ENCODE results near the gene PPP1R10.

Gene PPP1R10

DNA sequence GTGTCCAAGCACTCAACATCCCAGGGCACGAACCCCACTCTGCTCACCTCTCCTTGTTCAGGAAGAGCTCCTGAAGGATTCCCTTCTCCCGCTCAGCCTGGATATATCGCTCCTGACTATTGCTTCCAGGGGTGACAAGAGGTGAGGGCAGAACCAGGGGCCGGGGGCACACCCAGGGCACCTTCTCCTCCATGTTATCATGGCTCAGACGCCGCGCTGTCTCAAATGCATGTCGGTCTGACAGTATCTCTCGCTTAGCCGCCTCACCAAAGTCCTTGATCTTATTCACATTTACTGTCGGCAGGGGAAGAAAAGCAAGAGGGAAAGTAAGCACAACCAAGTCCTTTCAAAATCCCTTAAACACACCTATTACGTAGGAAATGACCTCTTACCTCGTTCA, 13.1 kb downstream of the PPP1R10 start:
- no peak for TF ChIP-seq POLR2A (IDR thresholded peaks at IDR 0.05; ENCODE audit: extremely low read depth, insufficient read length)
- TF ChIP-seq, protein P1, sequence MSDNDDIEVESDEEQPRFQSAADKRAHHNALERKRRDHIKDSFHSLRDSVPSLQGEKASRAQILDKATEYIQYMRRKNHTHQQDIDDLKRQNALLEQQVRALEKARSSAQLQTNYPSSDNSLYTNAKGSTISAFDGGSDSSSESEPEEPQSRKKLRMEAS (IDR thresholded peaks at IDR 0.05; ENCODE audit: low read depth, low read length): no peak
- TF ChIP-seq, protein P2, sequence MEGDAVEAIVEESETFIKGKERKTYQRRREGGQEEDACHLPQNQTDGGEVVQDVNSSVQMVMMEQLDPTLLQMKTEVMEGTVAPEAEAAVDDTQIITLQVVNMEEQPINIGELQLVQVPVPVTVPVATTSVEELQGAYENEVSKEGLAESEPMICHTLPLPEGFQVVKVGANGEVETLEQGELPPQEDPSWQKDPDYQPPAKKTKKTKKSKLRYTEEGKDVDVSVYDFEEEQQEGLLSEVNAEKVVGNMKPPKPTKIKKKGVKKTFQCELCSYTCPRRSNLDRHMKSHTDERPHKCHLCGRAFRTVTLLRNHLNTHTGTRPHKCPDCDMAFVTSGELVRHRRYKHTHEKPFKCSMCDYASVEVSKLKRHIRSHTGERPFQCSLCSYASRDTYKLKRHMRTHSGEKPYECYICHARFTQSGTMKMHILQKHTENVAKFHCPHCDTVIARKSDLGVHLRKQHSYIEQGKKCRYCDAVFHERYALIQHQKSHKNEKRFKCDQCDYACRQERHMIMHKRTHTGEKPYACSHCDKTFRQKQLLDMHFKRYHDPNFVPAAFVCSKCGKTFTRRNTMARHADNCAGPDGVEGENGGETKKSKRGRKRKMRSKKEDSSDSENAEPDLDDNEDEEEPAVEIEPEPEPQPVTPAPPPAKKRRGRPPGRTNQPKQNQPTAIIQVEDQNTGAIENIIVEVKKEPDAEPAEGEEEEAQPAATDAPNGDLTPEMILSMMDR (IDR thresholded peaks at IDR 0.05; ENCODE audit: low read depth, low read length): no peak
- TF ChIP-seq MYC (IDR thresholded peaks at IDR 0.05; ENCODE audit: low read depth, low read length): no peak
- no peak for DNase-seq (ENCODE audit: low read depth)
- H3K4me3 ChIP-seq (ENCODE audit: low read depth, low read length): no peak overlapping the region

DNA sequence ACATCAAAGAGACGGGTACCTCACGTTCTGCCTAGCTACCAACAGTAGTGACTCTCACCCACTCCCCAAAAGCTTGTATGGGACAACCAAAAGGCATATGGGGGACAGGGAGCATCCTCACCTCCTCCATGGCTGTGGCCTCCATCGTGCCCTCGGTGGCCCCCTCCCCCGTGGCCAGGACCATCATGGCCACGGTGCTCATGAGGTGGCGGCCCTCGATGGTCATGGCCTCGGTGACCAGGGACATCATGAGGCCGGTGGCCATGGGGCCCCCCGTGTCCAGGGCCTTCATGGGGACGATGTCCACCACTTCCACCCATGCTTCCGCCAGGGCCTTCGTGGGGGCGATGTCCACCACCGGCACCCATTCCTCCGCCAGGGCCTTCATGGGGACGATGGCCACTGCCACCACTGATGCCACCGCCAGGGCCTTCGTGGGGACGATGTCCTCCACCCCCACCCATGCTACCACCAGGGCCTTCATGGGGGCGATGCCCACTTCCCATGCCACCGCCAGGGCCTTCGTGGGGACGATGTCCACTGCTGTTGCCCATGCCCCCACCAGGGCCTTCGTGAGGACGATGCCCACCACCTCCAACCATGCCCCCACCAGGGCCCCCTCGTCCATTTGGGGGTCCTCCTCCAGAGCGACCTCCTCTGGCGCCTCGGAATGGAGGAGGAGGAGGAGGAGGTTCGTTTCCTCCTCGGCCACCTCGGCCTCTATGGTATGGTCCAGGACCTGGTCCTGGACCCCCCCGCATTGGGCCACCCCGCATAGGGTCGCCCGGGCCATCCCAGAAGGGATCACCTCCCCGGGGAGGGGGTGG, 15.0 kb downstream of the PPP1R10 start:
- no peak for DNase-seq (ENCODE audit: low read depth)
- no peak overlapping the region for H3K4me3 ChIP-seq (ENCODE audit: low read depth, low read length)
- TF ChIP-seq, protein P1 (IDR thresholded peaks at IDR 0.05; ENCODE audit: low read depth, low read length): no peak
- TF ChIP-seq MYC (IDR thresholded peaks at IDR 0.05; ENCODE audit: low read depth, low read length) (no peak), POLR2A (IDR thresholded peaks at IDR 0.05; ENCODE audit: extremely low read depth, insufficient read length) (no peak)
- TF ChIP-seq, protein P2 (IDR thresholded peaks at IDR 0.05; ENCODE audit: low read depth, low read length): no peak

- TF ChIP-seq MYC (IDR thresholded peaks at IDR 0.05; ENCODE audit: low read depth, low read length) (no peak), POLR2A (IDR thresholded peaks at IDR 0.05; ENCODE audit: extremely low read depth, insufficient read length) (no peak)
- TF ChIP-seq, protein P1 (IDR thresholded peaks at IDR 0.05; ENCODE audit: low read depth, low read length): no peak
- TF ChIP-seq, protein P2 (IDR thresholded peaks at IDR 0.05; ENCODE audit: low read depth, low read length): no peak
- DNase-seq (ENCODE audit: low read depth): no peak
- H3K4me3 ChIP-seq (ENCODE audit: low read depth, low read length): no peak overlapping the region
These were observed 15.6 kb downstream of the PPP1R10 start for GRCh38 chr6:30601436-30601814.

GRCh38 chr6:30600451-30600961, 16.5 kb downstream of the PPP1R10 start:
- H3K4me3 ChIP-seq (ENCODE audit: low read depth, low read length): no peak overlapping the region
- TF ChIP-seq MYC (IDR thresholded peaks at IDR 0.05; ENCODE audit: low read depth, low read length) (no peak), POLR2A (IDR thresholded peaks at IDR 0.05; ENCODE audit: extremely low read depth, insufficient read length) (peak; percentile 13)
- TF ChIP-seq, protein P1 (IDR thresholded peaks at IDR 0.05; ENCODE audit: low read depth, low read length): no peak
- TF ChIP-seq, protein P2 (IDR thresholded peaks at IDR 0.05; ENCODE audit: low read depth, low read length): no peak
- no peak for DNase-seq (ENCODE audit: low read depth)

DNA sequence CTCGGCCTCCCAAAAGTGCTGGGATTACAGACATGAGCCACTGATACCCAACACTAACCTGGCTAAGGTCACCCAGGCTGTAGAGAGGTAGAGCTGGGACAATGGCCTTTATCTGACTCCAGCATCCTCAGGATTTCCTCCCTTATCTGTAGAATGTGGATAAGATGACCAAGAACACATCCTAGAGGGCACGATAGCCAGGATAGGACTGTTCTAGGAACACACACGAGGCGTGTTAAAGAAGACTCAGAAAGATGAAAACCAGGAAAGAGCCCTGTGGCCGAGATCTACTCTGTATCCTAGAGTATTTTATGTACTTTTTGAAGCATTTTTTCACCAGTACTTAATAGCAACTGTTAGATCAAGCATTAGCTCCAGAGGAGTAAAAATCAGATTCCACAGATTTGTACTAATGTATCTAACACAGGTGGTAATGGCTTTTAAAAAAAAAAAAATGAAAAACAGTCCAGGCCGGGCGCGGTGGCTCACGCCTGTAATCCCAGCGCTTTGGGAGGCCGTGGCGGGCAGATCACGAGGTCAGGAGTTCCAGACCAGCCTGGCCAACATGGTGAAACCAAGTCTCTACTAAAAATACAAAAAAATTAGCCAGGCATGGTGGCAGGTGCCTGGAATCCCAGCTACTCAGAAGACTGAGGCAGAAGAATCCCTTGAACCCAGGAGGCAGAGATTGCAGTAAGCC, 17.3 kb downstream of the PPP1R10 start:
- no peak for DNase-seq (ENCODE audit: low read depth)
- H3K4me3 ChIP-seq (ENCODE audit: low read depth, low read length): no peak overlapping the region
- TF ChIP-seq MYC (IDR thresholded peaks at IDR 0.05; ENCODE audit: low read depth, low read length) (no peak), POLR2A (IDR thresholded peaks at IDR 0.05; ENCODE audit: extremely low read depth, insufficient read length) (no peak)
- TF ChIP-seq, protein P1 (IDR thresholded peaks at IDR 0.05; ENCODE audit: low read depth, low read length): no peak
- TF ChIP-seq, protein P2 (IDR thresholded peaks at IDR 0.05; ENCODE audit: low read depth, low read length): no peak
